Activated T-helper 17 cell treated with anti-CD3 and anti-CD28 coated beads, Interleukin-2, amount 50 U/mL, for 72 hours (primary cell): Measurements from ENCODE around the gene RPA3. TPM values are rescaled to one million over a fixed set of nuclear protein-coding genes. Genes with fewer than 3 reads are reported as not detected.

Source experiments
- ATAC-seq: fragments of 150-1000 bp; cut with Tn5 transposase; replicated peaks from 2 replicates; pipeline ENCODE4 v1.10.0; 2021; ENCODE audit warnings: mild to moderate bottlenecking, moderate library complexity
- H3K27ac Mint-ChIP-seq: one replicate; pipeline ENCODE4 v1.8.0; 2022; ENCODE audit warnings: mixed read lengths
- H3K27me3 Mint-ChIP-seq: one replicate; pipeline ENCODE4 v1.8.0; 2022; ENCODE audit warnings: mixed read lengths
- H3K36me3 Mint-ChIP-seq: one replicate; pipeline ENCODE4 v1.8.0; 2022; ENCODE audit warnings: low read depth, mild to moderate bottlenecking, mixed read lengths
- H3K4me1 Mint-ChIP-seq: one replicate; pipeline ENCODE4 v1.8.0; 2022; ENCODE audit warnings: mixed read lengths
- H3K4me3 Mint-ChIP-seq: one replicate; pipeline ENCODE4 v1.8.0; 2022; ENCODE audit warnings: mild to moderate bottlenecking, mixed read lengths
- H3K9me3 Mint-ChIP-seq: one replicate; pipeline ENCODE4 v1.8.0; 2022; ENCODE audit warnings: mixed read lengths
- total RNA-seq, 2 donors: library from RNA; stranded (reverse); gene quantifications; one replicate each; pipeline ENCODE4 v1.2.3, GENCODE V29; 2022

The RPA3 gene
- total RNA-seq, 2 donors from 2014 or later: 102 to 136 TPM

- Mint-ChIP-seq H3K36me3 (no peaks in the 10 kb centered on the region), H3K4me1 (peaks cover 4% of the 10 kb centered on the region), H3K9me3 (no peaks in the 10 kb centered on the region), H3K27me3 (no peaks in the 10 kb centered on the region), H3K4me3 (no peak overlapping the region), H3K27ac (no peak overlapping the region)
- ATAC-seq: no peak
These were observed 23.8 kb upstream of the RPA3 start for GRCh38 chr7:7742223-7742622.

- H3K4me3 Mint-ChIP-seq: no peak overlapping the region
- H3K4me1 Mint-ChIP-seq: peaks cover 4% of the 10 kb centered on the region
- H3K9me3 Mint-ChIP-seq: no peaks in the 10 kb centered on the region
- no peak overlapping the region for H3K27ac Mint-ChIP-seq
- ATAC-seq: no peak
- H3K36me3 Mint-ChIP-seq: no peaks in the 10 kb centered on the region
- no peaks in the 10 kb centered on the region for H3K27me3 Mint-ChIP-seq
These were observed 21.6 kb upstream of the RPA3 start for GRCh38 chr7:7740037-7740355.

- H3K27ac Mint-ChIP-seq: no peak overlapping the region
- no peak overlapping the region for H3K4me3 Mint-ChIP-seq
- ATAC-seq: no peak
- no peaks in the 10 kb centered on the region for H3K27me3 Mint-ChIP-seq
- no peaks in the 10 kb centered on the region for H3K36me3 Mint-ChIP-seq
- peaks cover 4% of the 10 kb centered on the region for H3K4me1 Mint-ChIP-seq
- no peaks in the 10 kb centered on the region for H3K9me3 Mint-ChIP-seq
These were observed 21.0 kb upstream of the RPA3 start for GRCh38 chr7:7739204-7740036.

GRCh38 chr7:7738622-7739021 is 20.2 kb upstream of the RPA3 start:
- no peak for ATAC-seq
- Mint-ChIP-seq H3K36me3 (no peaks in the 10 kb centered on the region), H3K27ac (no peak overlapping the region), H3K4me1 (peaks cover 4% of the 10 kb centered on the region), H3K4me3 (no peak overlapping the region), H3K27me3 (no peaks in the 10 kb centered on the region), H3K9me3 (no peaks in the 10 kb centered on the region)

GRCh38 chr7:7738177-7738576 is 19.8 kb upstream of the RPA3 start:
- no peaks in the 10 kb centered on the region for H3K36me3 Mint-ChIP-seq
- H3K4me1 Mint-ChIP-seq: peaks cover 4% of the 10 kb centered on the region
- no peaks in the 10 kb centered on the region for H3K27me3 Mint-ChIP-seq
- H3K9me3 Mint-ChIP-seq: no peaks in the 10 kb centered on the region
- no peak overlapping the region for H3K27ac Mint-ChIP-seq
- no peak for ATAC-seq
- H3K4me3 Mint-ChIP-seq: no peak overlapping the region

GRCh38 chr7:7737674-7738073 is 19.3 kb upstream of the RPA3 start:
- Mint-ChIP-seq H3K9me3 (no peaks in the 10 kb centered on the region), H3K36me3 (no peaks in the 10 kb centered on the region), H3K4me1 (peaks cover 4% of the 10 kb centered on the region), H3K27me3 (no peaks in the 10 kb centered on the region), H3K4me3 (no peak overlapping the region), H3K27ac (no peak overlapping the region)
- ATAC-seq: no peak

DNA sequence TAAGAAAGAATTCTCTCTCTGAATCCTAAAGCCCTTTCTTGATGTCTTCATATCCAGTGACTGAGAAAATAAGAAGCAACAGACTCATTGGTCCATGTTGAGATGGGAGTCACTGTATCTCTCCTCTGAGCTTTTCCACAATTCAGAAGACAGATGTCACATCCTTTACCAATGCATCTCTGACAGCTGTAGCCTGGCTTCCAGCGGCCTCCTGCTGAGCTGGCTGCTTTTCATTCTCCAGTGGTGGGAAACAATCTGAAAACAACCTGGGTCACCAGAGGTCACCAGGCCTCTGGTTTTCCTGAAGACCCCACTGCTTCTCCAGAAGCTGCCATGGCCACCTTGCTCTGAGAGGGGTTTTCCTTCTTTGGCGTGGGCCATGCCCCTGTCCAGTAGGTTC is 18.3 kb upstream of the RPA3 start:
- Mint-ChIP-seq H3K36me3 (no peaks in the 10 kb centered on the region), H3K27ac (no peak overlapping the region), H3K9me3 (no peaks in the 10 kb centered on the region), H3K4me3 (no peak overlapping the region), H3K4me1 (peaks cover 4% of the 10 kb centered on the region), H3K27me3 (no peaks in the 10 kb centered on the region)
- ATAC-seq: no peak

- H3K27me3 Mint-ChIP-seq: no peaks in the 10 kb centered on the region
- H3K36me3 Mint-ChIP-seq: no peaks in the 10 kb centered on the region
- H3K4me1 Mint-ChIP-seq: no peaks in the 10 kb centered on the region
- no peak overlapping the region for H3K27ac Mint-ChIP-seq
- no peaks in the 10 kb centered on the region for H3K9me3 Mint-ChIP-seq
- ATAC-seq: no peak
- H3K4me3 Mint-ChIP-seq: no peak overlapping the region
These were observed 14.3 kb upstream of the RPA3 start for GRCh38 chr7:7732621-7733281.

DNA sequence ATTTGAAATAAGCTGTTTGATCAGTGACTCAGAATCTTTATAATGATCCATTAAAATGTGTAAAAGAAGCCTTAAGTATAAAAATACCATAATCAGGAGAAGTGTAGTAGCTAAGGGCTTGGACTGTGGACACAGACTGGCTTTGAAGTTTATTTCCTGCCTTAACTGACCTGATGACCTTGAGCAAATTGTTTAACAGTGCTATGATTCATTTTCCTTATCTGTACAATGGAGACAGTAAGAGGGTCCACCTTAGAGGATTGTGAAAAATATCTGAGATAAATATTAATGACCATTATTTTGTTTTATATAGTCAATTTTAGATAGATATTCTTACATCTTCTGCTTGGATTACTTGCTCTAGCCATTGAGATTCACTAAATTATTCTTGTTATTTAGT is 13.3 kb upstream of the RPA3 start:
- no peak overlapping the region for H3K27ac Mint-ChIP-seq
- H3K9me3 Mint-ChIP-seq: no peaks in the 10 kb centered on the region
- H3K4me3 Mint-ChIP-seq: no peak overlapping the region
- ATAC-seq: no peak
- H3K36me3 Mint-ChIP-seq: no peaks in the 10 kb centered on the region
- no peaks in the 10 kb centered on the region for H3K27me3 Mint-ChIP-seq
- no peaks in the 10 kb centered on the region for H3K4me1 Mint-ChIP-seq

DNA sequence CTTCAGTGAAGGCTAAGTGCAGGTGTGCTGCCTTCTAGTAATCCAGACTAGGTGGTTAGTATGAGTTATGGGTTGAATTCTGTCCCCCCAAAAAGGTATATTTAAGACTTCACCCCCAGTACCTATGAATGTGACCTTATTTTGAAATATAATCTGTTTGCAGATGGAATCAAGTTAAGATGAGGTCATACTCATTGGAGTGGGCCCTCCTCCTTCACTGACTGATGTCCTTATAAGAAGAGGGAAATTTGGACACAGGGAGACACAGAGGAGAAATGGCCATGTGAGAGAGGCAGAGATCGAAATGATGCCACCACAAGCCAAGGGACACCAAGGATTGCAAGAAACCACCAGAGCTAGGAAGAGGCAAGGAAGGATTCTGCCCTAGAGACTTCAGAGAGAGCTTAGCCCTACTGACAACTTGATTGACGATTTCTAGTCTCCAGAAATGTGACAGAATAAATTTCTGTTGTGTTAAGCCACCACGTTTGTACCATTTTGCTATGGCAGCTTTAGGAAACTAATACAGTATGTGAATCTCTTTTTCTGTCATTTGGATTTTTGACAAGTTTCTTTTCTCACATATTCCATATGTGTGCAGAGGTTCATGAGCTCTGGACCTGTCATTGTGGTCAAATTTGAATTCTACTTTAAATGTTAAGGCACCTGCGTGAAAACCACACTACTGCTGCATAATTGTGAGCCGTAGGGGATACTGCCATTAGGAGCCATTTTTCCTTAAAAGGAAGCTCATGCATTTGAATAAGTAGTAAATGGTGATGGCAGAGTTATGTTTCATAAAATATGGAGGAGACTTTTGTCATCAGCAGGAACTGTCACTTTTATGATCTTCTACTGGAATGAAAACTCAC is 2.6 kb upstream of the RPA3 start:
- Mint-ChIP-seq H3K27me3 (no peaks in the 10 kb centered on the region), H3K9me3 (peaks cover 3% of the 10 kb centered on the region), H3K36me3 (peaks cover 4% of the 10 kb centered on the region), H3K4me1 (peaks cover 4% of the 10 kb centered on the region), H3K4me3 (no peak overlapping the region), H3K27ac (no peak overlapping the region)
- ATAC-seq: no peak

DNA sequence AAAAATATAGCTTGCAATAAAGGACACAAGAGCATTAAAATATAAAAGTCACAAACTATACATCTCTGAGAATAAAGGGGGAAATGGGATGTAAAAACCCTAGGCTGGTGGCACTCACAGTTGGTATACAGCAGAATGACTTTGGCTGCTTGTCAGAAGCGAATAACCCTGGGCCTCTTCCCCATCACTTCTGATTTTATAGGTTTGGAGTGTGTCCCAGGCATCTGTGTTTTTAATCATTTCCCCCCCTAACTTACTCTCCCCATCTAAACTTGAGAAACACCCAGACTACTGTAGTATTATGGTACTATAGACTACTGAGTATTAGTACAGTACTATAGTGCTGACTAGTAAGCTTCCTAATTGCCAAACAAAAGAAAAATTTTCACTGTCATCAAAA is 1.8 kb upstream of the RPA3 start:
- H3K4me1 Mint-ChIP-seq: peaks cover 4% of the 10 kb centered on the region
- no peak overlapping the region for H3K27ac Mint-ChIP-seq
- ATAC-seq: no peak
- no peaks in the 10 kb centered on the region for H3K9me3 Mint-ChIP-seq
- peaks cover 4% of the 10 kb centered on the region for H3K36me3 Mint-ChIP-seq
- no peaks in the 10 kb centered on the region for H3K27me3 Mint-ChIP-seq
- H3K4me3 Mint-ChIP-seq: no peak overlapping the region

GRCh38 chr7:7719236-7719635 is 829 bp upstream of the RPA3 start:
- Mint-ChIP-seq H3K9me3 (no peaks in the 10 kb centered on the region), H3K27me3 (no peaks in the 10 kb centered on the region), H3K4me3 (peak overlapping the region; percentile 53)

DNA sequence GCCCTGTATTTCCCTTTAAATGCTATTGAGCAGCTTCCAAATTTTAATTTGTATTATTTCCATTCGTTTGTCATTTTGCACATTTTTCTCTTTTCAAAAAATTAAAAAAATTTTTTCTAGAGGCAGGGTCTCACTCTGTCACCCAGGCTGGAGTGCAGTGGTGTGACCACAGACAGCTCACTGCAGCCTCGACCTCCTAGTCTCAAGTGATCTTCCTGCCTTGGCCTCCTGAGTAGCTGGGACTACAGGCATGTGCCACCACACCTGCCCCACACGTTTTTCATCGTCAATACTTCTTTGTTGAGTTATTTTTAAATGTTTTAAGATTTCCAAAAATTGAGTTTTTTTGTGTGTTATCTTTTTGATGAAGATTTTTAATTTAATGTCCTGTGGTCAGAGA is 4.7 kb downstream of the RPA3 start:
- no peaks in the 10 kb centered on the region for H3K4me1 Mint-ChIP-seq
- H3K27ac Mint-ChIP-seq: no peak overlapping the region
- H3K9me3 Mint-ChIP-seq: no peaks in the 10 kb centered on the region
- H3K36me3 Mint-ChIP-seq: no peaks in the 10 kb centered on the region
- H3K4me3 Mint-ChIP-seq: no peak overlapping the region
- H3K27me3 Mint-ChIP-seq: no peaks in the 10 kb centered on the region
- ATAC-seq: no peak

More at GRCh38 chr7:7719236-7719635, 829 bp upstream of the RPA3 start:
- Mint-ChIP-seq H3K4me1 (peaks cover 4% of the 10 kb centered on the region), H3K36me3 (peaks cover 4% of the 10 kb centered on the region), H3K27ac (peak overlapping the region; percentile 46)
- ATAC-seq: peak; percentile 100

DNA sequence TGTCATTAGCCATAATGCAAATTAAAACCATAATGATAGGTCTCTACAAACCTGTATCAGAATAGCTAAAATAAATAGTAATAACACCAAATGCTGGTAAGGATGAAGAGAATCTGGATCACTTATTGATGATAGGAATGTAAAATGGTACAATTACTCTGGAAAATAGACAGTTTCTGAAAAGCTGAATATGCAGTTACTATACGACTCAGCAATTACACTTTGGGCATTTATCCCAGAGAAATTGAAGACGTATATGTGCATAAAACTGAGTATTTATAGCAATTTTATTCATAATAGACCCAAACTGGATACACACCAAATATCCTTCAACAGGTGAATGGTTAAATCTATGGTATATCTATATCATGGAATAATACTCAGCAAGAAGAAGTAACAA is 7.9 kb downstream of the RPA3 start:
- no peak for ATAC-seq
- no peaks in the 10 kb centered on the region for H3K9me3 Mint-ChIP-seq
- H3K27ac Mint-ChIP-seq: no peak overlapping the region
- H3K4me1 Mint-ChIP-seq: peaks cover 8% of the 10 kb centered on the region
- H3K36me3 Mint-ChIP-seq: no peaks in the 10 kb centered on the region
- no peak overlapping the region for H3K4me3 Mint-ChIP-seq
- H3K27me3 Mint-ChIP-seq: no peaks in the 10 kb centered on the region

DNA sequence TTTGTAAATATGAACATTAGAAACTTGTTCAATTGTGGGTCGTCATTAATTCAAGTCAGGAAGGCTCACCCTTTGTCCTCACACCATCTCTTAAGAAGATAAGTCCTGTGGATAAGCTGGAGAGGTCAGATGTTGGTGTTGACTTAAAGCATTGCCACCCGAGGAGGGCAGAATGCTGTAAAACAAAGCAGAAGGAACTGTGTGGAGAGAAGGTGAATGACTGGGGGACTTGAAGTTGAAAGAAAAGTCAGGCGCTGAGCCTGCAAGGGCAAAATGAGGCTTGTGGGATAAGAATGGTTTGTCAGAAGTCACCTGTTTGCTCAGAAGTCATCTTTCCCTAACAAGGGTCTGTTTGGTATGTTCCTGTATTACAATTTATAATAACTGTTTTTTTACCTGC is 9.1 kb downstream of the RPA3 start:
- no peak for ATAC-seq
- H3K27me3 Mint-ChIP-seq: no peaks in the 10 kb centered on the region

More for the DNA sequence above, 9.1 kb downstream of the RPA3 start:
- H3K9me3 Mint-ChIP-seq: no peaks in the 10 kb centered on the region
- no peak overlapping the region for H3K27ac Mint-ChIP-seq
- peaks cover 8% of the 10 kb centered on the region for H3K4me1 Mint-ChIP-seq
- H3K36me3 Mint-ChIP-seq: no peaks in the 10 kb centered on the region
- no peak overlapping the region for H3K4me3 Mint-ChIP-seq
